ENCODE results near the gene MRPL24.

- 0 out of 2 replicates have a peak, but pooled peaks have one; percentile 12 for TF ChIP-seq POLR2A (IDR thresholded peaks at IDR 0.05; ENCODE audit: low read depth, low read length)
- no peak for TF ChIP-seq TAF1 (IDR thresholded peaks at IDR 0.05; ENCODE audit: low read depth, low read length)
- no peak for TF ChIP-seq POU2F2 (IDR thresholded peaks at IDR 0.05; ENCODE audit: low read depth, low read length)
- TF ChIP-seq POLR2AphosphoS5 (IDR thresholded peaks at IDR 0.05; ENCODE audit: low read depth, low read length): no peak
- TF ChIP-seq SPI1 (IDR thresholded peaks at IDR 0.05; ENCODE audit: low read depth, low read length): no peak
- TF ChIP-seq PAX5 (IDR thresholded peaks at IDR 0.05; ENCODE audit: insufficient read depth, low read length, severe bottlenecking): no peak
These were observed 599 bp downstream of the MRPL24 start for GRCh38 chr1:156740237-156740740.
